MM.1S (cell line): ENCODE results near the gene CUBN.

Experiments used
- DNase-seq: peaks from one replicate; pipeline ENCODE4 v3.0.0-alpha.2; 2015
- H2AFZ ChIP-seq: fragments of 300-600 bp; sonication (generic); 2 replicates; pipeline ENCODE4 v1.6.0; 2016; ENCODE audit warnings: antibody characterized with exemption, low read length
- H3F3A ChIP-seq: fragments of 300-600 bp; sonication (generic); 2 replicates; pipeline ENCODE4 v1.6.1; 2016; ENCODE audit warnings: mild to moderate bottlenecking, antibody characterized with exemption, low read length, moderate library complexity, mixed read lengths; ENCODE audit not compliant: insufficient read depth
- H3K27ac ChIP-seq: fragments of 300-600 bp; sonication (generic); 2 replicates; pipeline ENCODE4 v1.5.1; 2016; ENCODE audit warnings: mild to moderate bottlenecking, low read length
- H3K27me3 ChIP-seq: fragments of 300-600 bp; sonication (generic); replicated peaks from 2 replicates; pipeline ENCODE4 v1.6.0; 2016; ENCODE audit warnings: low read length; ENCODE audit not compliant: insufficient read depth
- H3K36me3 ChIP-seq: fragments of 300-600 bp; sonication (generic); replicated peaks from 2 replicates; pipeline ENCODE4 v1.6.1; 2016; ENCODE audit warnings: mild to moderate bottlenecking, low read length, mixed read lengths; ENCODE audit not compliant: insufficient read depth
- H3K4me1 ChIP-seq: fragments of 300-600 bp; sonication (generic); 2 replicates; pipeline ENCODE4 v1.6.1; 2016; ENCODE audit warnings: low read length, mixed read lengths
- H3K4me2 ChIP-seq: fragments of 300-600 bp; sonication (generic); 2 replicates; pipeline ENCODE4 v1.6.0; 2016; ENCODE audit warnings: low read depth, low read length
- H3K4me3 ChIP-seq: fragments of 300-600 bp; sonication (generic); 2 replicates; pipeline ENCODE4 v1.5.1; 2016; ENCODE audit warnings: low read length, mixed read lengths
- H3K79me2 ChIP-seq: fragments of 300-600 bp; sonication (generic); 2 replicates; pipeline ENCODE4 v1.6.1; 2016; ENCODE audit warnings: mixed run types, low read length, mixed read lengths
- H3K9ac ChIP-seq: fragments of 300-600 bp; sonication (generic); 2 replicates; pipeline ENCODE4 v1.6.1; 2016; ENCODE audit warnings: low read length, mixed read lengths
- H3K9me2 ChIP-seq: fragments of 300-600 bp; sonication (generic); replicated peaks from 2 replicates; pipeline ENCODE4 v1.6.1; 2016; ENCODE audit warnings: mild to moderate bottlenecking, low read length, mixed read lengths; ENCODE audit not compliant: insufficient read depth
- H3K9me3 ChIP-seq: fragments of 300-600 bp; sonication (generic); replicated peaks from 2 replicates; pipeline ENCODE4 v1.6.1; 2016; ENCODE audit warnings: mild to moderate bottlenecking, low read length, mixed read lengths; ENCODE audit not compliant: insufficient read depth
- H4K20me1 ChIP-seq: fragments of 300-600 bp; sonication (generic); 2 replicates; pipeline ENCODE4 v1.6.1; 2016; ENCODE audit warnings: mild to moderate bottlenecking, low read length, moderate library complexity, mixed read lengths; ENCODE audit not compliant: insufficient read depth
- EZH2 ChIP-seq: fragments of 300-600 bp; sonication (generic); optimal IDR thresholded peaks from 2 replicates; pipeline ENCODE3; 2017; ENCODE audit warnings: low read depth, mild to moderate bottlenecking, antibody characterized with exemption, low read length, mixed read lengths
- EZH2phosphoT487 ChIP-seq: fragments of 300-600 bp; sonication (generic); IDR thresholded peaks from 2 replicates; pipeline ENCODE4 v1.6.1; 2018; ENCODE audit warnings: antibody characterized with exemption, low read length
- TF ChIP-seq, protein P1 (sequence below): fragments of 300-600 bp; sonication (generic); IDR thresholded peaks from 2 replicates; pipeline ENCODE4 v1.5.1; 2016; ENCODE audit warnings: antibody characterized with exemption, low read length, mixed read lengths

CUBN gene

DNA sequence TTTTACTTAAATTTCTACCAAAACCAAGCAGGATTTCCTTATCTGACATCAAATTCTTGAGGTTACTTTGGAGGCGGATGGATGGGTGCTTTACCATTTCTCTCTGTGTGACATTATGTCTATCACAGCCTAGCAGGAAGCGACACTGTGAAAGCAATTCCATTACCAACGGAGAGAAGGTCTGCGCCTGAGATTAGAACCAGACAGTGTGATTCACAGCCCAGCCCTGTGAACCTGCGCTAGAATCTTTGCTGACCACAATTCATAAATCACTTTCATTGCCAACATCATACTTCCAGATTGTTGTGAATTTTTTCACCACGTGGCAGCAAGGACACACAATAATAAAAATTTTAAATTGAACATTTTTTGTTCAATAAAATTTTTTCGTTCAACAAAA lies 126.5 kb downstream of the CUBN start:
- Histone ChIP-seq H2AFZ (no peak overlapping the region), H4K20me1 (no peaks in the 10 kb centered on the region), H3K27me3 (no peaks in the 10 kb centered on the region), H3K9ac (no peak overlapping the region), H3K36me3 (no peaks in the 10 kb centered on the region), H3K4me1 (peaks cover 20% of the 10 kb centered on the region), H3K4me2 (no peak overlapping the region), H3K27ac (no peak overlapping the region), H3K4me3 (no peak overlapping the region), H3K9me3 (no peaks in the 10 kb centered on the region), H3K9me2 (no peaks in the 10 kb centered on the region), H3F3A (peaks cover 14% of the 10 kb centered on the region; the same call in 1 of the 2 replicates), H3K79me2 (no peaks in the 10 kb centered on the region)
- no peak for DNase-seq
- TF ChIP-seq EZH2 = no peak
- TF ChIP-seq EZH2phosphoT487 = no peak
- TF ChIP-seq, protein P1, sequence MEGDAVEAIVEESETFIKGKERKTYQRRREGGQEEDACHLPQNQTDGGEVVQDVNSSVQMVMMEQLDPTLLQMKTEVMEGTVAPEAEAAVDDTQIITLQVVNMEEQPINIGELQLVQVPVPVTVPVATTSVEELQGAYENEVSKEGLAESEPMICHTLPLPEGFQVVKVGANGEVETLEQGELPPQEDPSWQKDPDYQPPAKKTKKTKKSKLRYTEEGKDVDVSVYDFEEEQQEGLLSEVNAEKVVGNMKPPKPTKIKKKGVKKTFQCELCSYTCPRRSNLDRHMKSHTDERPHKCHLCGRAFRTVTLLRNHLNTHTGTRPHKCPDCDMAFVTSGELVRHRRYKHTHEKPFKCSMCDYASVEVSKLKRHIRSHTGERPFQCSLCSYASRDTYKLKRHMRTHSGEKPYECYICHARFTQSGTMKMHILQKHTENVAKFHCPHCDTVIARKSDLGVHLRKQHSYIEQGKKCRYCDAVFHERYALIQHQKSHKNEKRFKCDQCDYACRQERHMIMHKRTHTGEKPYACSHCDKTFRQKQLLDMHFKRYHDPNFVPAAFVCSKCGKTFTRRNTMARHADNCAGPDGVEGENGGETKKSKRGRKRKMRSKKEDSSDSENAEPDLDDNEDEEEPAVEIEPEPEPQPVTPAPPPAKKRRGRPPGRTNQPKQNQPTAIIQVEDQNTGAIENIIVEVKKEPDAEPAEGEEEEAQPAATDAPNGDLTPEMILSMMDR = no peak

DNA sequence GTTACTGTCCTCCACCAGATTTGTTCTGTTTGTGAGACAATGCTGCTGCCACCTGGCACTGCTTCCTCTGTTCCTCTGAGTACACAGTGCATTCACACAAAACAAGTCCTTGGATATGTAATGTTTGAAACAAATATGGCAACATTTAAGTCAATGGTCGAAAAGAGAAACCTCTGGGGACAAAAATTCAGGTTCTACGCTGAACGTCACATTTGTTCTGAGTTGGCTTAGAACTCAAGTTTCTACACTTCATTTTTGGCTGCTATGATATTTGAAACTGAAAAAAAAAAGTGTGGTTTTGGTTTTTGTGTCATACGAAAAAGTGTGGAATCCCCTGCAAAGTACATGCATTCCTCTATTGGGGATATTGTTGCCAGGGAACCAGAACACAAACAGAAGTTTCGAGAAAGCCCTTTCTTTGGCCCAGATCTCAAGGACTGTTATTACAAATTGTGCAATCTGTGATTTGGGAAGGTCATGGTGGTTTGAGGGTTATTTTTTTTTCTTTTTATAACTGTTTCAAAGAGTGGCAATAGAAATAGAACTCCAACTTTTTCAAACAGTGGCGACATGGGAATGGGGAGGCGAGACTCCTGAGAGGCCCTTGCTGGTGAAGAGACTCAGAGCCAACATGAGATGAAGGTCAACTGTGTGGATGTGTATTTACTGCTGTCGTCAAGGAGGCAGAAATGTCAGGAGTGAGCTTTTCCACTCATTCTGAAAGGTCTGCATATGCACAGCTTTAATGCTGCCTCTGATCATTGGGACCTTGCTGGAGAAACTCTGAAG lies 127.5 kb downstream of the CUBN start:
- peak overlapping the region; percentile 53; the same call in 1 of the 2 replicates for H2AFZ ChIP-seq
- no peaks in the 10 kb centered on the region for H3K36me3 ChIP-seq
- H3K79me2 ChIP-seq = no peaks in the 10 kb centered on the region
- H3K4me3 ChIP-seq = peak overlapping the region; percentile 16; the same call in 1 of the 2 replicates
- peak overlapping the region; percentile 85 for H3K9ac ChIP-seq
- TF ChIP-seq, protein P1 = peak; percentile 22; the same call in 1 of the 2 replicates
- no peak for TF ChIP-seq EZH2phosphoT487
- H3F3A ChIP-seq = peaks cover 14% of the 10 kb centered on the region; the same call in 1 of the 2 replicates
- peak; percentile 77 for DNase-seq
- no peaks in the 10 kb centered on the region for H3K27me3 ChIP-seq
- peak overlapping the region; percentile 79 for H3K4me2 ChIP-seq
- no peaks in the 10 kb centered on the region for H4K20me1 ChIP-seq
- no peaks in the 10 kb centered on the region for H3K9me3 ChIP-seq
- H3K4me1 ChIP-seq = peaks cover 20% of the 10 kb centered on the region
- H3K9me2 ChIP-seq = no peaks in the 10 kb centered on the region
- H3K27ac ChIP-seq = peak overlapping the region; percentile 98

DNA sequence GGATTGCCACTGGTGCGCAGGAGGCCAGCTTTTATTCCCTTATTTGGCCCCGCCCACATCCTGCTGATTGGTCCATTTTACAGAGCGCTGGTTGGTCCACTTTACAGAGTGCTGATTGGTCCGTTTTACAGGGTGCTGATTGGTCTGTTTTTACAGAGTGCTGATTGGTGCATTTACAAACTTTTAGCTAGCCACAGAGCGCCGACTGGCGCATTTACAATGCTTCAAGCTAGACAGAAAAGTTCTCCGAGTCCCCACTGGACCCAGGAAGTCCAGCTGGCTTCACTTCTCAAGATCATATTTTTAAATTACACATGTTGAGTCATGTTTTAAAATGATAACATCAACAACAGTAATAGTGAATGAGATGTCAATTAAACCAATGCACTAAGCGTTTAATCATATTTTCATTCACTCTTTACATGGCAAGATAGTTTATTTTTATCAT lies 128.3 kb downstream of the CUBN start:
- Histone ChIP-seq H4K20me1 (no peaks in the 10 kb centered on the region), H2AFZ (no peak overlapping the region), H3K36me3 (no peaks in the 10 kb centered on the region), H3K4me3 (peak overlapping the region; percentile 16; the same call in 1 of the 2 replicates), H3K27me3 (no peaks in the 10 kb centered on the region), H3K4me2 (peak overlapping the region; percentile 79), H3K27ac (peak overlapping the region; percentile 98), H3K9me2 (no peaks in the 10 kb centered on the region), H3K79me2 (no peaks in the 10 kb centered on the region), H3F3A (peaks cover 14% of the 10 kb centered on the region; the same call in 1 of the 2 replicates), H3K4me1 (peaks cover 20% of the 10 kb centered on the region), H3K9ac (peak overlapping the region; percentile 85), H3K9me3 (no peaks in the 10 kb centered on the region)
- no peak for DNase-seq
- no peak for TF ChIP-seq EZH2
- no peak for TF ChIP-seq EZH2phosphoT487
- TF ChIP-seq, protein P1 = no peak
